ENCODE measurements around the gene CSNK1G3.
"Not testable (repeated sequence)": the region's sequence is repeated elsewhere in the genome, so short reads cannot be mapped to it uniquely, and the experiment has no call there.

CSNK1G3 gene

GRCh38 chr5:123561230-123561629 is 49.3 kb downstream of the CSNK1G3 start:
- no peak for DNase-seq

DNA sequence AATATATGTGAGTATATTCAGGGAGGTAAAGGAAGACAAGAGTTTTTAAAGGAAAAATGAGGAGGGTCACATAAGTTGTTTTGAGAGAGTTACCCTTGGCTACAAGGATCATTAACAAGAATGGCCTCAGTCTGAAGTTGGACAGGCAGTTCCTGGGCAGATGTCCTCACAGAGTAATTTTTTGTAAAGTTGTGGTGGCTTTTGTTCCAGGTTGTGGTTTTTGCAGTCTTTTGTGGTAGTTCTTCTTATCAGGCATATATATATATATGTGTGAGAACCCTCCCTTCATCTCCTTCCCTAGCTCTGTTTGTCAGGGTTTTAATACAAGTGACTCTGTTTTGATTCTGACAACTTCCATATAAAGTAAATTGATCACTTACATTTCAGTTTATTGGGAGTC is 60.0 kb downstream of the CSNK1G3 start:
- DNase-seq: no peak

DNA sequence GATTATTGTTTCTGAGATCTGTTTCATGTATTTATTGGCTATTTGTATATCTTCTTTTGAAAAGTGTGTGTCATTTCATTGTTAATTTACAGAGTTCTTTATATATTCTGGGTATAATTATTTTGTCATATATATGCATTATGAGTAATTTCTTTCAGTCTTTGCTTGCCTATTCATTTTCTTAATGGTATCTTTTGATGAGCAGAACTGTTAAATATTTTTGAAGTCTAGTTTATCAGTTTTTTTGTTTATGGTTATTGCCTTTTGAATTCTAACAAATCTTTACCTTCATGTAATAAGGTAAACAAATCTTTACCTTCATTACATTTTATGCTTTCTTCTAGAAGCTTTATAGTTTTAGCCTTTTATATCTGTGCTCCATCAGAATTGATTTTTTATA is 66.4 kb downstream of the CSNK1G3 start:
- DNase-seq: no peak

GRCh38 chr5:123579410-123579809 is 67.4 kb downstream of the CSNK1G3 start:
- DNase-seq: no peak

DNA sequence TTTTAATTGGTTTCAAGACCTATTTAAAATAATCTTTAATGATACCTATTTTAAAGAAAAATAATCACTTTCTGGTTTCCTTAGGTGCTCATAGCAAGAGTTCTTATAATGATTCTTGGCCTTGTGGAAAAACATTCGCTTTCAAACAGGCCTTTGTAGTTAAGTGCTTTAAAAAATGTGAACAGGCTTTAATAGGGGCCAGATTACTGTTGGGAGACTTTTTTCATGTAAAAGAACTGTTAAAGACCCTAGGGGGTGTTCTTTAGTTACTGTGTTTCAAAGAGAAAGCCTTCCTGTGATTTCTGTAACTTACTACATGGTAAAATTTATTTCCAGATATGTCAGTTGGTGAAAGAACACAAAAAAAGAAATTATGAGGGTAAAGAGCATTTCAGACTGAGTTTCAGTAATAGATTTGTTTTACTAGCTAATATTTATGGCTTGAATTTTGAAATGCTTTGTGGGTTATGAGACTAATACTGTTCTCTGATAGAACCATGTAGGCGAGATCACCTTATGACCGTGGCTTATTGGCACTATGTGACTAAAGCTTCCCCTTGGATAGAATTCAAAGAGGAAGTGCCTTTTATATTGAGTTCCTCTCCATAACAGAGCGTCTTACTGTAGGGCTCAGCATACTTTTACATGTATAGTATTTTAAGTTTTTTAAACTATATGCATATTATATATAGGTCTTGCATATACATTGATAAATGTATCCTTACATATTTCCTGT is 70.7 kb downstream of the CSNK1G3 start:
- peak in 1 of 2 donors; percentile 4 for DNase-seq

DNA sequence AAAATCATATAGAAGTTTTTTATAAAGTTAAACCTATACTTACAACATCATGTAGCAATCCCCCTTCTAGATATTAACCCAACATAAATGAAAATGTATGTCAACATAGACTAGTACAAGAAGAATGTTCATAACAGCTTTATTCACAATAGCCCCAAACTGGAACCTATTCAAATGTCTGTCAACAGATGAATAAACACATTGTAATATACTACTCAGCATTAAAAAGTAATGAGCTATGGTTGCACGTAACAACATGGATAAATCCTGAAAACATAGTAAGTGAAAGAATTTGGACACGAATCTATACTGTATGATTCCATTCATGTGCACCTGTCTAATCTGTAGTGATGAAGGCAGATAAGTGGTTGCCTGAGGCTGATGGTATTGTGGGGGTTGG is 73.9 kb downstream of the CSNK1G3 start:
- DNase-seq: no peak

DNA sequence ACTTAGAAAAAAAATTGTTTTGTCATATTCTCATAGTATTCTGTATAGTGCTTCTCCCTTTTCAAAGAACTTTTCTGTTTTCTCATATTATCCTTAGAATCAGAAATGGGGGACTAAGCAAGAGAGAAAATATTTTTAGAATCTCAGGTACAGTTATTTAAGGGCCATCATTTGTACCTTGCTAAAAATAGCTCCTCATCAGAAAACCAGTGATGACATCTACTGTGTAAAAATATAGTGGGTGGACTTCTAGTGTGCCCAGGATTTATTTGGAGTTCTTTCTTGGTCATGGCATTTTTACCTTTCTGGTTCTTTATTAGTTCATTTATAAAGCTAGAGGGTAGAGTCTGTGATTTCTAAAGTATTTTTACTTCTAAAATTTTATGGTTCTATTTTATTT is 82.5 kb downstream of the CSNK1G3 start:
- DNase-seq: no peak

- DNase-seq: no peak
Measured at GRCh38 chr5:123597018-123597417, 85.0 kb downstream of the CSNK1G3 start.

GRCh38 chr5:123598028-123598689 is 86.2 kb downstream of the CSNK1G3 start:
- no peak for DNase-seq

GRCh38 chr5:123599171-123599570 is 87.2 kb downstream of the CSNK1G3 start:
- no peak for DNase-seq

DNA sequence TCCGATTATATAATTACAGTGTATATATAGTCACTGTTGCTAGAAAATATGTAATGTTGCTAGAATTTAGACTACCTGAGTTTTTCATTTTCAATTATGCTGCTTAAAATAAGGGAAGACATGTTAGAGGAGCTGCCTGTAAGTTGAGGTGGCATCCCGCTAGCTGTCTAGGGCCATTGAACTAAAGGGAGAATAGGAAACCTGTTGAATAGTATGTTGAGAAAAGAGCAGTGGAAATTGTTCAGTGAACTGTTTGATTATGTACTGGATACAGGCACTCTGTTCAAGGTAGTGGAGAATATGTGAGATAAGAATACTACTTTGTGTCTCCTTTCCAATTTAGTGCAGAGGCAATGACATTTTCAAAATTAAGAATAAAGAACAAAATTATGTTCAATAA is 89.6 kb downstream of the CSNK1G3 start:
- DNase-seq: no peak

DNA sequence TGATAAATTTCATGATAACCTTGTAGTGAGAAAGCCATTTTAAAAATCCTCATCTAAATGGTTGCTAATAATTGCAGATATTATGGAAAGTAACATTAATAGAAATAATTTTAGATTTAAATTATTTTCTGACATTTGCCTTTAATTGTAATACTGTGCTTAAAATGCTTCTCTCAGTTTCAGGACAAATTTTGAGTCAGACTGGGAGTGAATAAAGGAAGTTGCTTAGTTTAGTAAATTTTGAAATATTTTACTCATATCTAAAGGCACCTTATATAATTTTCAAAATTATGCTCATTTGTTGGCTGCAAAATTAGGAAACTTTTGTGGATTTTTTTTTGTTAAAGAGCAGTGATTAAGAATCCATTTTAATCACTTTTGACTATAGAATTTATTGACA is 93.8 kb downstream of the CSNK1G3 start:
- no peak for DNase-seq

- DNase-seq: no peak
Measured at GRCh38 chr5:123610209-123610608, 98.2 kb downstream of the CSNK1G3 start.

DNA sequence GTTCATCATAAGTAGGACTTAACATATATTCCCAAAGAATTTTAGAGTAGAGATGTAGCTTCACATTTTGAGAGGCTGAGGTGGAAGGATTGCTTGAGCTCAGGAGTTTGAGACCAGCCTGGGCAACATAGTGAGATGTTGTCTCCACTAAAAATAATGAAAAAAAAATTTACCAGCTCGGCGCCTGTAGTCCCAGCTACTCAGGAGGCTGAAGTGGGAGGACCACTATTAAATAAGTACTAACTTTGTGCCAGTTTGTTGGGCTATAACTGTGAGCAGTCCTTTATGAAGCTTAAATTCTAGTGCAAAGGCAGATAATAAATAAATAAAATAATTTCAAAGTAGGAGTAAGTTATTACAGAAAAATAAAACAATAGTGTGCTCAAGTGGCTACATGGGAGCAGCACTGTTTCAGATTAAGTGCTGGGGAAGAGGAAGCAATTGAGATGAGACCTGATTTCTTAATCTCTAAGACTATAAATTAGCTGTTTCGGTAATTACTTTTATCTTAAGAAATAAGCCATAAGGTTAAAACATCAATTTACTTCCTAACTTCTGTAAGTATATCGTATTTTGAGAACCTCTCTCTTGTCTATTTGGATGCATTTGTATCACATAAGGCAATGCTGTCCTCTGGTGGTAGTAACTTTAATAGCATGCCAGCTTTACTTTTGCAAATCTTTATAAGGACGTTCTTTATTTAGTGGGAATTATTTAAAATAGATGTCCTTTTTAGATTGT is 98.9 kb downstream of the CSNK1G3 start:
- peak in 1 of 2 donors; percentile 38 for DNase-seq

- DNase-seq: no peak
Measured at GRCh38 chr5:123611406-123611709, 99.4 kb downstream of the CSNK1G3 start.

DNA sequence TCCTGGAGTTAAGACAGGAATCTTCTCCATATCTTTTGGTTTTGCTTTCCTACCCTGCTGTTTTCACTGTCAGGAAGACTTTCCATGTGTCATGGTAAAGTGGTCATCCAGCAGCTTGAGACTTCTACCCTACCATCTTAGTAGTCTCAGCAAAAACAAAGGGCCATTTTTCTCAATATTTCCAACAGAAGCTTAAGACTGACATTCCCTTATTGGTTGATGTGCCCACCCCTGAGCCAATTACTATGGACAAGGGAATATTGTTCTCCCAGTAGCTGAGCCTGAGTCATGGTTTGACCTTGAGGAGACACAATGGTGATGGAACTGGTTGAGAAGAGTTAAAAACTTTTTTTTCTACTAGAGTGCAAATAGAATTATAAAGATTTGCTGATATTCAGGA is 105.6 kb downstream of the CSNK1G3 start:
- no peak for DNase-seq

- DNase-seq: no peak
Measured at GRCh38 chr5:123626051-123626450, 114.1 kb downstream of the CSNK1G3 start.

DNA sequence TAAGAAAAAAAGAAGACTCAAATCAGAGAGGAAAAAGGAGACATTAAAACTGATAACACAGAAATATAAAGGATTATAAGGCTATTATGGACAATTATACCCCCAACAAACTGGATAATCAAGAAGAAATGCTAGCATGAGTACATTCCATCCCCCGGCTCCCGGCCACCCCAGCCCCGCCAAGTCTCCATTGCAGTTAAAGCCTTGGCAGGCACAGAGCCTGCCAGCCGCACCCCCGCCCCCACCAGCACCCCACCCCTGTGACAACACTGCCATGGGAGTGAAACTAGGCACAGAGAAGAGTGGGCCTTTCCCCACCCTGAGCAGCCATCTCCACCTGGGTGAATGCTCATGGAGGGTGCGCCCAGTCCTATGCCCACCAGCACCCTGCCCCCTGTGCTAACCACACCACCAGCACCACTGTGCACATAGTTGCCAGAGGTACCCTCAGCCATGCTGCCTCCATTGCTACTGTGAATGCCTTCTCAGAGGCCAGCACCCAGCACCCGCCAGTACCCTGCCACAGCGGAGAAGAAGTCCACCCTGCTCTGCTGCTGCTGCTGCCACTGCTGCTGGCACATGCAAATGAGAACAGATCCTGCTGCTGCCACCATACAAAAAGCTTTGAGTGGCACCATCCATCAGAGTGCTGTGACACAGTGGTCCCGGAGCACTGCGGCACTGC is 117.0 kb downstream of the CSNK1G3 start:
- no peak for DNase-seq

- DNase-seq: no peak
Measured at GRCh38 chr5:123636006-123636405, 124.0 kb downstream of the CSNK1G3 start.

GRCh38 chr5:123637028-123637427 is 125.1 kb downstream of the CSNK1G3 start:
- DNase-seq: not testable (repeated sequence)

- DNase-seq: no peak
Measured at GRCh38 chr5:123639244-123639643, 127.3 kb downstream of the CSNK1G3 start.

- no peak for DNase-seq
Measured at GRCh38 chr5:123645024-123645603, 133.1 kb downstream of the CSNK1G3 start.

DNA sequence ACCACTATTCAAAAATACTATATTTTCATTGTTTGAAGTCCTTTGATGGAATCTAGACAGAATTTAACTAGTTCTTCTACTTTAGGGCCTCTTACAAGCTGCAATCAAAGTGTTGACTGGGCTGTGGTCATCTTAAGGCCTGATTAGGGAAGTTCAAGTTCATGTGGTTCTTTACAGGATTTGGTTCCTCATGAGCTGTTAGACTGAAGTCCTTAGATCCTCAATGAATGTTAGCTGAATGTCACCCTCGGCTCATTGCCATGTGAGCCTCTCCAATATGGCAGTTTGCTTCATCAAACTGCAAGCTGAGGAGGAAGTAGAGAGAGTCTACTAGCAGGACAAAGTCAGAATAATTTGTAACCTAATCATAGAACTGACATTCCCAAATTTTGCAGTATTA is 135.1 kb downstream of the CSNK1G3 start:
- DNase-seq: no peak
